ENCODE results near the gene SLC34A2.

The SLC34A2 gene

DNA sequence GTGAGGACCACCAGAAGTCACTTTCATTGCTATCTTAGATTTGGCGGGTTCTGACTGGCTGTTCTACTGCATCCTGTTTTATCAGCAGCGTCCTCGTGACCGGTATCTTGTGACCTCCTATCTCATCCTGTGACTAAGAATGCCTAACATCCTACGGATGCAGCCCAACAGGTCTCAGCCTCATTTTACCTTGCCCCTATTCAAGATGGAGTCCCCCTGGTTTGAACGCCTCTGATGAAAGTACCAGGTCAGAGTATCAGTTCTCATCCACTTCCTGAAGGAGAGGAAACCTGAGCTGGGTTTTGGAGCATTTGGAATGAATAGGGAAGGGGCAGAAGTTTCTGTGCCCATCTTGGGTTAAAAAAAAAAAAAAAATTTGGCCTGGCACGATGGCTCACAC is 70.2 kb downstream of the SLC34A2 start:
- TF ChIP-seq, protein P1, sequence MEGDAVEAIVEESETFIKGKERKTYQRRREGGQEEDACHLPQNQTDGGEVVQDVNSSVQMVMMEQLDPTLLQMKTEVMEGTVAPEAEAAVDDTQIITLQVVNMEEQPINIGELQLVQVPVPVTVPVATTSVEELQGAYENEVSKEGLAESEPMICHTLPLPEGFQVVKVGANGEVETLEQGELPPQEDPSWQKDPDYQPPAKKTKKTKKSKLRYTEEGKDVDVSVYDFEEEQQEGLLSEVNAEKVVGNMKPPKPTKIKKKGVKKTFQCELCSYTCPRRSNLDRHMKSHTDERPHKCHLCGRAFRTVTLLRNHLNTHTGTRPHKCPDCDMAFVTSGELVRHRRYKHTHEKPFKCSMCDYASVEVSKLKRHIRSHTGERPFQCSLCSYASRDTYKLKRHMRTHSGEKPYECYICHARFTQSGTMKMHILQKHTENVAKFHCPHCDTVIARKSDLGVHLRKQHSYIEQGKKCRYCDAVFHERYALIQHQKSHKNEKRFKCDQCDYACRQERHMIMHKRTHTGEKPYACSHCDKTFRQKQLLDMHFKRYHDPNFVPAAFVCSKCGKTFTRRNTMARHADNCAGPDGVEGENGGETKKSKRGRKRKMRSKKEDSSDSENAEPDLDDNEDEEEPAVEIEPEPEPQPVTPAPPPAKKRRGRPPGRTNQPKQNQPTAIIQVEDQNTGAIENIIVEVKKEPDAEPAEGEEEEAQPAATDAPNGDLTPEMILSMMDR (IDR thresholded peaks at IDR 0.05; ENCODE audit: low read depth, low read length, missing control alignments), result no peak
- DNase-seq (ENCODE audit: low read depth), result no peak
- no peak overlapping the region for H3K4me3 ChIP-seq (ENCODE audit: low read depth, low read length)
- in situ Hi-C loops (cut with HindIII; ENCODE audit: low sequenced_read_pairs), result no loop called here

DNA sequence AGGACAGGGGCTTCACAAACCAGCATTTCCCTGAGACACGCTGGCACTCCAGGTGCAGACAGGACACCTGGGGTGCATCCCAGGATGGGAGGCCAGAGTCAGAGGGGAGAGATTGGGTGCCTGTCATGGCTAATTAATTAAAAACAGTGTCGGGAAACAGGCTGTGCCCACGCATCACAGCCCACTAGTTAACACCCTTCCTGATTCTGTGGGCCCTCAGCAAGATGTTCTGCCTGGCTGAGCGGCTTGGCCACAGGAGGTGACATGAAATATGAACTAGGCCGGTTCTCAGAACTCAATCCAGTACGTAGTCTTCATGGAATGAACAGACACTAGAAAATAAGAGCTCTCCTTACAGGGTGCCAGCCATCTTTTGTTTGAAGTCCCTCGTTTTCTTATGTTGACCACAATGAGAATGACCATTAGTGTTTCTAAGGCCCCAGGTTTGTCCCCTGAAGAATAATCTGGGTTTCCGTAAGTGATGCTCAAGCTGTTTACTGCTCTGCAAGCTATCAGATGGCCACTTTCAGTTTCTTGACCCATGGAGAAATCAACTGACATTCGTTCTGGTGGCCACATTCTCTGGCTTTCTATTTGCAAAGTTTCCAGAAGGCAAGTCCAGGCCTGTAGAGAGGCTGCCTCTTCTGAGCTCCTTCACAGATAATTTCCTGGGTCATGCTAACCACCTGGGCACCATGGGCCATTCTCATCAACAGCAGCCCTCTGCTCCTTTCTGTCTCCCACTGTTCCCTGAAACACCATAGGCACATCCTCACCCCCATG is 72.3 kb downstream of the SLC34A2 start:
- DNase-seq (ENCODE audit: low read depth), result no peak
- in situ Hi-C loops (cut with HindIII; ENCODE audit: low sequenced_read_pairs), result no loop called here
- no peak overlapping the region for H3K4me3 ChIP-seq (ENCODE audit: low read depth, low read length)
- TF ChIP-seq, protein P1 (IDR thresholded peaks at IDR 0.05; ENCODE audit: low read depth, low read length, missing control alignments), result no peak

All from astrocyte of the cerebellum (primary cell).